HepG2 (cell line): ENCODE results near the gene TFF2. TPM values are rescaled to one million over a fixed set of nuclear protein-coding genes. Genes with fewer than 3 reads are reported as not detected.

Experiments used
- AFF4 ChIP-seq: sonication (generic); formaldehyde crosslinking; IDR thresholded peaks from 2 replicates; pipeline ENCODE4 v1.4.0; 2020; ENCODE audit warnings: missing genetic modification reagents
- FOXO4 ChIP-seq: sonication (generic); formaldehyde crosslinking; conservative IDR thresholded peaks from 2 replicates; pipeline ENCODE4 v1.8.1; 2023; ENCODE audit warnings: missing genetic modification reagents
- HDAC1 ChIP-seq: sonication (generic); formaldehyde crosslinking; IDR thresholded peaks from 2 replicates; pipeline ENCODE4 v1.5.1; 2020; ENCODE audit warnings: mild to moderate bottlenecking, missing genetic modification reagents
- MTF2 ChIP-seq: sonication (generic); formaldehyde crosslinking; IDR thresholded peaks from 2 replicates; pipeline ENCODE4 v1.5.0; 2020; ENCODE audit warnings: missing genetic modification reagents, borderline replicate concordance
- REPIN1 ChIP-seq: sonication (generic); formaldehyde crosslinking; IDR thresholded peaks from 2 replicates; pipeline ENCODE4 v1.8.0; 2022; ENCODE audit warnings: missing genetic modification reagents, low read depth, mild to moderate bottlenecking, borderline replicate concordance
- SOX13 ChIP-seq, 3 experiments: fragments of 450-650 bp in 1 of 3; sonication (generic) in 1 of 3; formaldehyde crosslinking in 1 of 3; IDR thresholded peaks in 2 of 3; conservative IDR thresholded peaks in 1 of 3; 2 replicates each; pipeline versions ENCODE4 v1.5.0 to v1.6.1; 2016 to 2020; ENCODE audit warnings: antibody characterized with exemption in 1 of 3, mild to moderate bottlenecking in 1 of 3, missing compliant biosample characterization in 1 of 3, missing genetic modification reagents in 1 of 3, moderate library complexity in 1 of 3
- TMF1 ChIP-seq: sonication (generic); formaldehyde crosslinking; IDR thresholded peaks from 2 replicates; pipeline ENCODE4 v1.8.1; 2022; ENCODE audit warnings: low read depth, missing genetic modification reagents
- ZNF788 ChIP-seq: sonication (generic); formaldehyde crosslinking; IDR thresholded peaks from 2 replicates; pipeline ENCODE4 v1.5.0; 2020; ENCODE audit warnings: mild to moderate bottlenecking, missing genetic modification reagents, borderline replicate concordance
- polyA plus RNA-seq, 8 experiments: library from polyadenylated mRNA; depleted of rRNA in 3 of 8; stranded (reverse) in 7 of 8; unstranded in 1 of 8; fragments of >200 nt; fragmentation: Illumina TruSeq in 4 of 8; extraction: Trizol in 4 of 8; gene quantifications; 2 replicates each; pipeline versions ENCODE4 v1.2.1 to v1.2.3, GENCODE V29; 2011 to 2016; ENCODE audit warnings: low read depth in 4 of 8, missing spikeins in 1 of 8, mixed read lengths in 1 of 8; ENCODE audit not compliant: insufficient read depth in 1 of 8
- total RNA-seq, 5 experiments: library from RNA; depleted of rRNA; stranded (reverse); fragments of >200 nt; fragmentation: Illumina TruSeq; extraction: Trizol; gene quantifications; 2 replicates each; pipeline ENCODE4 v1.2.3, GENCODE V29; 2016; ENCODE audit warnings: low read depth in 1 of 5
- TF ChIP-seq, protein P1 (sequence below): sonication (generic); formaldehyde crosslinking; IDR thresholded peaks from 2 replicates; pipeline ENCODE4 v1.5.0; 2020; ENCODE audit warnings: missing genetic modification reagents

Gene TFF2
- total and polyA plus RNA-seq, 2 of the 13 experiments (the other 11 are each of a cell fraction or from before 2014, with no cell fraction given), result 1.5 TPM; not detected in 1

- TF ChIP-seq AFF4 (CRISPR knock-in tag) (no peak), HDAC1 (CRISPR knock-in tag) (no peak), TMF1 (CRISPR knock-in tag) (no peak), ZNF788 (CRISPR knock-in tag) (no peak), REPIN1 (no peak), SOX13 (IDR thresholded peaks at IDR 0.05) (no peak), SOX13 (CRISPR knock-in tag; conservative IDR thresholded peaks at IDR 0.05 in 1 of 2, IDR thresholded peaks at IDR 0.05 in 1 of 2) (no peak), FOXO4 (CRISPR knock-in tag) (no peak), MTF2 (no peak)
- TF ChIP-seq, protein P1, sequence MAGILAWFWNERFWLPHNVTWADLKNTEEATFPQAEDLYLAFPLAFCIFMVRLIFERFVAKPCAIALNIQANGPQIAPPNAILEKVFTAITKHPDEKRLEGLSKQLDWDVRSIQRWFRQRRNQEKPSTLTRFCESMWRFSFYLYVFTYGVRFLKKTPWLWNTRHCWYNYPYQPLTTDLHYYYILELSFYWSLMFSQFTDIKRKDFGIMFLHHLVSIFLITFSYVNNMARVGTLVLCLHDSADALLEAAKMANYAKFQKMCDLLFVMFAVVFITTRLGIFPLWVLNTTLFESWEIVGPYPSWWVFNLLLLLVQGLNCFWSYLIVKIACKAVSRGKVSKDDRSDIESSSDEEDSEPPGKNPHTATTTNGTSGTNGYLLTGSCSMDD (CRISPR knock-in tag), result no peak
These were observed 48.6 kb downstream of the TFF2 start (continued) for GRCh38 chr21:42302076-42302650.
